Jurkat, Clone E6-1 (cell line): ENCODE results near the gene SLC4A2.

Experiments used
- DNase-seq: peaks from one replicate; pipeline ENCODE4 v3.0.0-alpha.2; 2011; ENCODE audit warnings: low read depth, low spot score
- H3K4me3 ChIP-seq: 2 replicates; pipeline ENCODE4 v1.5.1; 2011; ENCODE audit warnings: mild to moderate bottlenecking, low read length, control low read depth, moderate library complexity

The SLC4A2 gene

GRCh38 chr7:151118108-151119054 is 59.0 kb downstream of the SLC4A2 start:
- no peak for DNase-seq
- peak overlapping the region; percentile 50 for H3K4me3 ChIP-seq

- no peak overlapping the region for H3K4me3 ChIP-seq
- no peak for DNase-seq
These were observed 59.6 kb downstream of the SLC4A2 start for GRCh38 chr7:151119055-151119415.

GRCh38 chr7:151119902-151120301 is 60.5 kb downstream of the SLC4A2 start:
- DNase-seq: no peak

GRCh38 chr7:151120896-151121295 is 61.5 kb downstream of the SLC4A2 start:
- no peak overlapping the region for H3K4me3 ChIP-seq
- DNase-seq: no peak

More at GRCh38 chr7:151119902-151120301, 60.5 kb downstream of the SLC4A2 start:
- H3K4me3 ChIP-seq: no peak overlapping the region

- no peak overlapping the region for H3K4me3 ChIP-seq
- no peak for DNase-seq
These were observed 62.2 kb downstream of the SLC4A2 start for GRCh38 chr7:151121380-151122170.

GRCh38 chr7:151122276-151122675 is 62.9 kb downstream of the SLC4A2 start:
- H3K4me3 ChIP-seq: no peak overlapping the region
- DNase-seq: no peak

GRCh38 chr7:151122796-151123157 is 63.4 kb downstream of the SLC4A2 start:
- H3K4me3 ChIP-seq: no peak overlapping the region

GRCh38 chr7:151123158-151123821 is 63.9 kb downstream of the SLC4A2 start:
- no peak overlapping the region for H3K4me3 ChIP-seq
- no peak for DNase-seq

More at GRCh38 chr7:151122796-151123157, 63.4 kb downstream of the SLC4A2 start:
- DNase-seq: no peak

- no peak overlapping the region for H3K4me3 ChIP-seq
- peak; percentile 61 for DNase-seq
These were observed 64.6 kb downstream of the SLC4A2 start for GRCh38 chr7:151123822-151124464.

- H3K4me3 ChIP-seq: no peak overlapping the region
- DNase-seq: no peak
These were observed 65.1 kb downstream of the SLC4A2 start for GRCh38 chr7:151124481-151124880.

- no peak for DNase-seq
- no peak overlapping the region for H3K4me3 ChIP-seq
These were observed 65.6 kb downstream of the SLC4A2 start for GRCh38 chr7:151124899-151125399.

- DNase-seq: no peak
These were observed 66.1 kb downstream of the SLC4A2 start for GRCh38 chr7:151125470-151125845.

GRCh38 chr7:151125846-151126481 is 66.6 kb downstream of the SLC4A2 start:
- no peak overlapping the region for H3K4me3 ChIP-seq
- DNase-seq: no peak

More at GRCh38 chr7:151125470-151125845, 66.1 kb downstream of the SLC4A2 start:
- no peak overlapping the region for H3K4me3 ChIP-seq
